SK-N-SH treated with all-trans-retinoic acid at 6 μM for 48 hours (cell line): ENCODE data around the gene PKD2L2.

Experiments used
- ATAC-seq: fragments of 200-7000 bp; cut with Tn5 transposase; 3 replicates; pipeline ENCODE4 v1.9.1; 2020; ENCODE audit warnings: mild to moderate bottlenecking, moderate library complexity
- ARNTL ChIP-seq: fragments of 450-650 bp; formaldehyde crosslinking; IDR thresholded peaks from 2 replicates; pipeline ENCODE4 v1.5.0; 2020; ENCODE audit warnings: low read depth, mild to moderate bottlenecking, moderate library complexity, borderline replicate concordance
- BACH2 ChIP-seq: fragments of 250-450 bp; sonication (Bioruptor Pico); IDR thresholded peaks from 2 replicates; pipeline ENCODE4 v1.9.0; 2021; ENCODE audit warnings: mild to moderate bottlenecking, borderline replicate concordance
- CSDC2 ChIP-seq: fragments of 250-450 bp; sonication (Bioruptor Pico); IDR thresholded peaks from 2 replicates; pipeline ENCODE4 v1.5.0; 2020; ENCODE audit warnings: mild to moderate bottlenecking, moderate library complexity
- ESRRG ChIP-seq: fragments of 250-450 bp; sonication (Bioruptor Pico); IDR thresholded peaks from 2 replicates; pipeline ENCODE4 v1.6.1; 2021; ENCODE audit warnings: mild to moderate bottlenecking
- GLIS3 ChIP-seq: fragments of 250-450 bp; sonication (Bioruptor Pico); IDR thresholded peaks from 2 replicates; pipeline ENCODE4 v1.5.0; 2020; ENCODE audit warnings: mild to moderate bottlenecking, moderate library complexity
- ISL1 ChIP-seq: fragments of 250-450 bp; sonication (Bioruptor Pico); IDR thresholded peaks from 2 replicates; pipeline ENCODE4 v2.1.2; 2022; ENCODE audit warnings: mild to moderate bottlenecking, moderate library complexity
- OSR1 ChIP-seq: fragments of 250-450 bp; sonication (Bioruptor Pico); IDR thresholded peaks from 2 replicates; pipeline ENCODE4 v1.8.0; 2022; ENCODE audit warnings: moderate library complexity, mild to moderate bottlenecking, inconsistent platforms
- POU6F1 ChIP-seq: fragments of 250-450 bp; sonication (Bioruptor Pico); IDR thresholded peaks from 2 replicates; pipeline ENCODE4 v1.8.0; 2021; ENCODE audit warnings: low read depth, mild to moderate bottlenecking, moderate library complexity, borderline replicate concordance
- PPARA ChIP-seq: fragments of 250-450 bp; sonication (Bioruptor Pico); IDR thresholded peaks from 2 replicates; pipeline ENCODE4 v1.5.0; 2020; ENCODE audit warnings: mild to moderate bottlenecking, borderline replicate concordance
- RARB ChIP-seq: fragments of 250-450 bp; sonication (Bioruptor Pico); IDR thresholded peaks from 2 replicates; pipeline ENCODE4 v1.8.0; 2021; ENCODE audit warnings: mild to moderate bottlenecking, moderate library complexity
- SNAI2 ChIP-seq: fragments of 250-450 bp; sonication (Bioruptor Pico); IDR thresholded peaks from 2 replicates; pipeline ENCODE4 v1.5.0; 2020; ENCODE audit warnings: mild to moderate bottlenecking, moderate library complexity
- TCF4 ChIP-seq: fragments of 250-450 bp; sonication (Bioruptor Pico); IDR thresholded peaks from 2 replicates; pipeline ENCODE4 v1.8.0; 2021; ENCODE audit warnings: mild to moderate bottlenecking, moderate library complexity, borderline replicate concordance
- TOX ChIP-seq: fragments of 250-450 bp; sonication (Bioruptor Pico); IDR thresholded peaks from 2 replicates; pipeline ENCODE4 v1.8.0; 2021; ENCODE audit warnings: mild to moderate bottlenecking, moderate library complexity, borderline replicate concordance
- ZC3H10 ChIP-seq: fragments of 250-450 bp; sonication (Bioruptor Pico); IDR thresholded peaks from 2 replicates; pipeline ENCODE4 v1.5.1; 2021; ENCODE audit warnings: mild to moderate bottlenecking, moderate library complexity
- ZFP3 ChIP-seq: fragments of 250-450 bp; sonication (Bioruptor Pico); IDR thresholded peaks from 2 replicates; pipeline ENCODE4 v1.5.0; 2020; ENCODE audit warnings: mild to moderate bottlenecking, moderate library complexity
- ZFP30 ChIP-seq: fragments of 450-650 bp; formaldehyde crosslinking; IDR thresholded peaks from 2 replicates; pipeline ENCODE4 v1.5.0; 2022; ENCODE audit warnings: mild to moderate bottlenecking, moderate library complexity
- ZNF565 ChIP-seq: fragments of 450-650 bp; formaldehyde crosslinking; conservative IDR thresholded peaks from 2 replicates; pipeline ENCODE4 v1.5.0; 2020; ENCODE audit warnings: low read depth, mild to moderate bottlenecking, moderate library complexity
- ZNF70 ChIP-seq: fragments of 450-650 bp; formaldehyde crosslinking; IDR thresholded peaks from 2 replicates; pipeline ENCODE4 v1.5.0; 2020; ENCODE audit warnings: mild to moderate bottlenecking, moderate library complexity
- TF ChIP-seq, protein P1 (sequence below): fragments of 250-450 bp; sonication (Bioruptor Pico); IDR thresholded peaks from 2 replicates; pipeline ENCODE4 v1.5.0; 2020; ENCODE audit warnings: mild to moderate bottlenecking, moderate library complexity
- TF ChIP-seq, protein P2 (sequence below): fragments of 250-450 bp; sonication (Bioruptor Pico); IDR thresholded peaks from 2 replicates; pipeline ENCODE4 v1.5.1; 2021; ENCODE audit warnings: mild to moderate bottlenecking, moderate library complexity

The PKD2L2 gene

GRCh38 chr5:137856916-137857862, 32.1 kb upstream of the PKD2L2 start:
- TF ChIP-seq ZFP30 (no peak), TCF4 (CRISPR knock-in tag) (no peak), OSR1 (CRISPR knock-in tag) (no peak), GLIS3 (no peak), CSDC2 (CRISPR knock-in tag) (no peak), SNAI2 (CRISPR knock-in tag) (no peak), RARB (no peak), POU6F1 (CRISPR knock-in tag) (no peak), ZFP3 (CRISPR knock-in tag) (no peak), PPARA (no peak), BACH2 (CRISPR knock-in tag) (no peak)
- TF ChIP-seq, protein P1, sequence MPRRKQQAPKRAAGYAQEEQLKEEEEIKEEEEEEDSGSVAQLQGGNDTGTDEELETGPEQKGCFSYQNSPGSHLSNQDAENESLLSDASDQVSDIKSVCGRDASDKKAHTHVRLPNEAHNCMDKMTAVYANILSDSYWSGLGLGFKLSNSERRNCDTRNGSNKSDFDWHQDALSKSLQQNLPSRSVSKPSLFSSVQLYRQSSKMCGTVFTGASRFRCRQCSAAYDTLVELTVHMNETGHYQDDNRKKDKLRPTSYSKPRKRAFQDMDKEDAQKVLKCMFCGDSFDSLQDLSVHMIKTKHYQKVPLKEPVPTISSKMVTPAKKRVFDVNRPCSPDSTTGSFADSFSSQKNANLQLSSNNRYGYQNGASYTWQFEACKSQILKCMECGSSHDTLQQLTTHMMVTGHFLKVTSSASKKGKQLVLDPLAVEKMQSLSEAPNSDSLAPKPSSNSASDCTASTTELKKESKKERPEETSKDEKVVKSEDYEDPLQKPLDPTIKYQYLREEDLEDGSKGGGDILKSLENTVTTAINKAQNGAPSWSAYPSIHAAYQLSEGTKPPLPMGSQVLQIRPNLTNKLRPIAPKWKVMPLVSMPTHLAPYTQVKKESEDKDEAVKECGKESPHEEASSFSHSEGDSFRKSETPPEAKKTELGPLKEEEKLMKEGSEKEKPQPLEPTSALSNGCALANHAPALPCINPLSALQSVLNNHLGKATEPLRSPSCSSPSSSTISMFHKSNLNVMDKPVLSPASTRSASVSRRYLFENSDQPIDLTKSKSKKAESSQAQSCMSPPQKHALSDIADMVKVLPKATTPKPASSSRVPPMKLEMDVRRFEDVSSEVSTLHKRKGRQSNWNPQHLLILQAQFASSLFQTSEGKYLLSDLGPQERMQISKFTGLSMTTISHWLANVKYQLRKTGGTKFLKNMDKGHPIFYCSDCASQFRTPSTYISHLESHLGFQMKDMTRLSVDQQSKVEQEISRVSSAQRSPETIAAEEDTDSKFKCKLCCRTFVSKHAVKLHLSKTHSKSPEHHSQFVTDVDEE = no peak
- TF ChIP-seq, protein P2, sequence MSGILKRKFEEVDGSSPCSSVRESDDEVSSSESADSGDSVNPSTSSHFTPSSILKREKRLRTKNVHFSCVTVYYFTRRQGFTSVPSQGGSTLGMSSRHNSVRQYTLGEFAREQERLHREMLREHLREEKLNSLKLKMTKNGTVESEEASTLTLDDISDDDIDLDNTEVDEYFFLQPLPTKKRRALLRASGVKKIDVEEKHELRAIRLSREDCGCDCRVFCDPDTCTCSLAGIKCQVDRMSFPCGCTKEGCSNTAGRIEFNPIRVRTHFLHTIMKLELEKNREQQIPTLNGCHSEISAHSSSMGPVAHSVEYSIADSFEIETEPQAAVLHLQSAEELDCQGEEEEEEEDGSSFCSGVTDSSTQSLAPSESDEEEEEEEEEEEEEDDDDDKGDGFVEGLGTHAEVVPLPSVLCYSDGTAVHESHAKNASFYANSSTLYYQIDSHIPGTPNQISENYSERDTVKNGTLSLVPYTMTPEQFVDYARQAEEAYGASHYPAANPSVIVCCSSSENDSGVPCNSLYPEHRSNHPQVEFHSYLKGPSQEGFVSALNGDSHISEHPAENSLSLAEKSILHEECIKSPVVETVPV (CRISPR knock-in tag) = no peak
- no peak; the same call in 2 of the 3 replicates for ATAC-seq

GRCh38 chr5:137858223-137858916, 30.9 kb upstream of the PKD2L2 start:
- no peak for TF ChIP-seq ARNTL (CRISPR knock-in tag)
- TF ChIP-seq TCF4 (CRISPR knock-in tag) = no peak
- no peak for TF ChIP-seq PPARA
- no peak for TF ChIP-seq SNAI2 (CRISPR knock-in tag)
- TF ChIP-seq ZFP30 = no peak
- no peak for TF ChIP-seq CSDC2 (CRISPR knock-in tag)
- TF ChIP-seq POU6F1 (CRISPR knock-in tag) = no peak
- no peak for TF ChIP-seq ZC3H10 (CRISPR knock-in tag)
- no peak for TF ChIP-seq ZNF70
- no peak for TF ChIP-seq TOX (CRISPR knock-in tag)
- peak; percentile 61; the same call in 2 of the 3 replicates for ATAC-seq

GRCh38 chr5:137858954-137859353, 30.3 kb upstream of the PKD2L2 start:
- no peak for ATAC-seq
- TF ChIP-seq BACH2 (CRISPR knock-in tag) (no peak), ZFP3 (CRISPR knock-in tag) (no peak), ESRRG (no peak), ZNF70 (no peak), ZNF565 (CRISPR knock-in tag) (no peak), ZFP30 (no peak), ISL1 (CRISPR knock-in tag) (no peak), ZC3H10 (CRISPR knock-in tag) (no peak)
- TF ChIP-seq, all 23 proteins: peak for 0
